HG02884 (cell line): ENCODE data around the gene CHRNB4.

ENCODE experiments used
- ATAC-seq: cut with Tn5 transposase; IDR thresholded peaks from one replicate; pipeline ENCODE4 v1.9.1; 2021; ENCODE audit warnings: mild to moderate bottlenecking, moderate library complexity; ENCODE audit not compliant: unreplicated experiment

The CHRNB4 gene

DNA sequence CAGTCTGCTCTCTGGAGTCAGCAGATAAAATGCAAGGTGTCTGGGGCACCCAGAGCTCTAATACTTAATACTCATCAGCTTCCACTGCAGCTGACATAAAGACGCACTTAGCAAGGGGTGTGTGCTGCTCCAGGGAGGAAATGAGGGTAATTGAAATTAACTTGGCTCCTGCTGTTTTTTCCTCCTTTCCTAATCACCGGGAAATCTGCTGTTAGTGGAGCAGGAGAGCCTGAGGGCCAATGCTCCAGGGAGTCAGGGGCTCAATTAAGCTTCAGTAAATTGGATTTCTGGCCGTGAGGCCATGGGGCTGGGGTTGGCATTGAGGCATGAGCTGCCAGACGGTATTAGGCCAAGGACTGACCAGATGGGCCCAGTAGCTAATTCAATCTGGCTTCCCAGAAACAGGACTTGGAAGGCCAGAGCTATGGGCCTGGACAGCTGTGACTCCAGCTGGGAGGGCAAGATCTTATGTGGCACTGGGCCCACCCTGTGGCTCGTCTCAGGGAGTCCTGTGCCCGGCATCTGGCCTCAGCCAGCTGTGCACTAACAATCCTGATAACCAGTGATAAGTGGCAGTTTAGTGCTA is 30.7 kb upstream of the CHRNB4 start:
- no peak for ATAC-seq

- no peak for ATAC-seq
Measured at GRCh38 chr15:78668987-78669386, 28.0 kb upstream of the CHRNB4 start.

- no peak for ATAC-seq
Measured at GRCh38 chr15:78667578-78668236, 26.7 kb upstream of the CHRNB4 start.

DNA sequence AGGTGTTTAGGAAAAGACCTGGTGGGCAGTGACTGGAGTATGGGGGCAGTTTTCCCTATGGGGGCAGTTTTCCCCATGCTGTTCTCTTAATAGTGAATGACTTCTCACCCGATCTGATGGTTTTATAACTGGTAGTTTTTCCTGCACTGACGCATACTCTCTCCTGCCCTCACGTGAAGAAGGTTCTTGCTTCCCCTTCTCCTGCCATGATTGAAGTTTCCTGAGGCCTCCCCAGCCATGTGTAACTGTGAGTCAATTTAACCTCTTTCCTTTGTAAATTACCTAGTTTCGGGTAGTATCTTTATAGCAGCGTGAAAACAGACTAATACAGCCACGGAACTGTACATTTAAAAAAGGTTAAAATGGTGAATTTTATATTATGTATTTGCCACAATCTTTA is 25.0 kb upstream of the CHRNB4 start:
- ATAC-seq = no peak

- ATAC-seq = no peak
Measured at GRCh38 chr15:78663703-78664102, 22.7 kb upstream of the CHRNB4 start.

DNA sequence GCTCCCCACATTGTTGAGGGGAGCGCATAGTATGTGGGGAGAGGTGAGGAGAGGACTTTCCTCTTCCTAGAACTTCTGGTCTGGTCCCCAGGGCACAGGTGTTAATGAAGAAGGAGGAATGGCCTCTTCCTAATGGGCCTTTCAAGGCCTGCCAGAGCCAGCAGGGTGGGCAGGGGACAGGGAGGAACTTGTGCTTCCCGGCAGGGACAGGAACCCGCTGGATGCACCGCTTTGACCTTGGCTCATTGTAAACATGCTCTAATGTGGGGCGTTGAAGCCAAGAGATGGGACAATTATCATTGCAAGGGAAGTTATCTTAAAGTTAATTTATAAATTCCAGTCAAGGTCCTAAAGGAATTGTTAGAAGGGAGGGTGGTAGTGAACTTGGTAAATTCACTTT is 21.0 kb upstream of the CHRNB4 start:
- no peak for ATAC-seq

DNA sequence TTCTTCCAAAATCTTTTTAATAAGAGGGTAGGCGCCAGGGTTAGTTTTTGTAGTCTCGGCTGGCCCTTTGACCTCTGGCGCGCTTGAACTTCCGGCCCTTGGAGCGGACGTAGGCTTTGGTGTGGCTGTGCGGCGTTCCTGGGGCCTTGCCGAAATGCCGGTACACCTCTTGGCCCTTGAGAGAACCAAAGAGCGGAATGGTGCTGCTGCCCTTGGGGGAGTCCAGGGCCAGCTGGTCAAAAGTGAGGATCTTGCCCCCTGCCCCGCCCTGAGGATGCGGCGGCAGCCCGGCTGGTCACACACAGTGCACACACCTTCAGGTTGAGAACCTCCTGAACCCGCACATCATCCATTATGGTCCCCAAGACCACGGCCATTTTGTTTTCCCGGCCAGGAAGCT is 20.0 kb upstream of the CHRNB4 start:
- no peak for ATAC-seq

DNA sequence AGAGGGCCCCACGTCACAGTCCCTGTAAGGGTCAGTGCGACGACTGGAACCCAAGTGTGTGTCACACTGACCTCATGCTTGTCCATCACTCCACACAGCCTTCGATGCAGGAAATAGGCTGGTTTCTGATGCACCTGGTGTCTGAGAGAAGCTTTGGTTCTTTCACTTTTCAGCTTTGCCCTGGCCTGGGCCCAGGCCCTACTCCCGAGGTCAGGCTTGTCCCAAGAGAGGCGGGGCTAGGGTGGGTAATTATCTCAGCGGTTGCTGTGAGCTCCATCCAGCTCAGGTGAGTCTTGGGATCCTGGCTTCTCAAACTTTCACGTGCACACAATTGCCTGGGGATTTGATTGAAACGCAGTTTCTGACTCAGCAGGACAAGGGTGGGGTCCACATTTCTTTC is 19.6 kb upstream of the CHRNB4 start:
- ATAC-seq = no peak

- no peak for ATAC-seq
Measured at GRCh38 chr15:78658823-78659222, 17.8 kb upstream of the CHRNB4 start.

DNA sequence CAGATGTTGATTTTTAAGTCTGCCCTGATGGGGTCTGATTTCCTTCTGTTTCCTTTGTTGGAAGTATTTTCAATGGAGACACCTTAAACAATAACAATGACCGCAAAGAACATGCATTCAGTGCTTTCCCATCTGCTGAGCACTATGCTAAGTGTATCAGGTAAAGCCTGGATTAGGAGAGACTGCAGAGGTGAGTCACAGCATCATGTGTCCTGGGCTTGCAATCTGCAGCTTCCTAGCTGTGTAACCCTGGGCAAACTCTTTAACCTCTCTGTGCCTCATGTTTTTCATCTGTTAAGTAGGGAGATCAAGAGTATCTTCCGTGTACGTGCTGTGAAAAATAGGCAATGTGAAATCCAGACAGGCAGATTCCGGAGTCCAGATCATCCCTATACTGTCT is 13.3 kb upstream of the CHRNB4 start:
- ATAC-seq = no peak

GRCh38 chr15:78651930-78652615 is 11.1 kb upstream of the CHRNB4 start:
- no peak for ATAC-seq

- ATAC-seq = no peak
Measured at GRCh38 chr15:78651007-78651406, 10.0 kb upstream of the CHRNB4 start.

GRCh38 chr15:78650022-78650421 is 9.0 kb upstream of the CHRNB4 start:
- no peak for ATAC-seq

DNA sequence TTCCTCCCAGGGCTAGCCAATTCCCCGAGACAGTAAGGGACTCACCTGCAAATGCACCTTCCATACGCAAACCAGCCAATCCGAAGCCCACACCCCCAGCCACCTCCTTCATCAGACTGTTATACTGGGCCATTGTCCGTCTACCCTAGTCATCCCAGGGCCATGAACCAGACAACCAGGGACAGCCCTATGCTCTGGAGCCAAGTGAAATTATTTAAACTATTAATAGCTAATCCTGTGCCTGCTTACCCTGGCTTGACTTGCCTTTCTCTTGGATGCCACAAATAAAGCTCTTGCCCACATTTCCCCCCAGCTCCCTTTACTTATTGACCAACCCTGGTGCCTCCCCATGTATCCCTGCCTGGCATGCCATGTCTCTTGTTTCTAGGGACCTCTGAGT is 4.0 kb upstream of the CHRNB4 start:
- ATAC-seq = no peak

GRCh38 chr15:78642331-78642730 is 1.3 kb upstream of the CHRNB4 start:
- no peak for ATAC-seq

DNA sequence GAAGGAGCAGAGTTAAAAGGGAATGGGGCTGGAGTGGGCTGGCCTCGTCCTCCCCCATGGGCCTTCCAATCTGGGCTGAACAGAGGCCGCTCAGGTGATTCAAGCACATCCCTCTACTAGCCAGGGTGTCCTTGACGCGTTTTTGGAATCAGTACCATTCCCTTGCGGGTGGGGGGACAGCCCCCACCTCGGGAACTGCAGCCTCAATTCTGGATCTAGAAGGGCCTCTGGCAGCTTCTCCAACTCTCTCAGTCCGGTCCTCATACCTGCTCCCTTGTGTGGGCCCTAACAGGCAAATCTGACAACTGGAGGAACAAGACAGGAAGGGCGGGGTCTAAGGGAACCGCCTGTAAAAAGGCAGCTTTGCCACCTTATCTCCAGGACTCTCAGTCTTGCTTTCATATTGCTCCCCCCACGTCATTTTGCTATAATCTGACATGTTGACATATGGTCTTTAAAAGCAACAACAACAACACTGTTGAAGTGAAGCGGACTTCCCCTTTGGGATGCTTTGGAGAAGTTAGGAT is 802 bp upstream of the CHRNB4 start:
- no peak for ATAC-seq

DNA sequence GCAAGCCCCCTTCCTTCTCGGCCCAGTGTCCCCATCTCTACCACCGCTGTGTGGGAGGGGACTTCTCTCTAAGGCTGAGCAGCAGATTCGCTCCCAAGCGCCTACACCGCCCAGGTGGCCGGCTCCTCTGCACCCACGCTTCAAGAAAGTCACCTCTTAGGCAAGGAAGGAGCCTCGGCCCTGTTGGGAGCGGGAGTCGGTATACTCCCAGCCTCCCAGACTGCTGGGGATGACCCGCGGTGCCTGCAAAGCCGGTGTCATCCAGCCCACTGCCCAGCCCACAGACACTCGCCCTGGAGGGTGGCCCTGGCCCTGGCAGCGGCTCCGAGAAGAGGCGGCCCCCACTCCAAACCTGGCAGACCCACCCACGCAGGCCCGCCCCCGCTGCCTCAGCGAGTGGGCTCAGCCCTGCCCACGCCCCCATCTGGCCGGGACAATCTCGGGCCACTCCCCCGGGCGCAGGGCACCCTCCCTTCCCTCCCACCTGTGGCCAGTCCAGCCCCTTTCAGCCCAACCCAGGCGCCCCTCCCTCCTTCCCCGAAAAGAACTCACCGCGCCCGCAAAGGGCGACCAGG is 396 bp downstream of the CHRNB4 start:
- no peak for ATAC-seq

- no peak for ATAC-seq
Measured at GRCh38 chr15:78638658-78639314, 2.2 kb downstream of the CHRNB4 start.

DNA sequence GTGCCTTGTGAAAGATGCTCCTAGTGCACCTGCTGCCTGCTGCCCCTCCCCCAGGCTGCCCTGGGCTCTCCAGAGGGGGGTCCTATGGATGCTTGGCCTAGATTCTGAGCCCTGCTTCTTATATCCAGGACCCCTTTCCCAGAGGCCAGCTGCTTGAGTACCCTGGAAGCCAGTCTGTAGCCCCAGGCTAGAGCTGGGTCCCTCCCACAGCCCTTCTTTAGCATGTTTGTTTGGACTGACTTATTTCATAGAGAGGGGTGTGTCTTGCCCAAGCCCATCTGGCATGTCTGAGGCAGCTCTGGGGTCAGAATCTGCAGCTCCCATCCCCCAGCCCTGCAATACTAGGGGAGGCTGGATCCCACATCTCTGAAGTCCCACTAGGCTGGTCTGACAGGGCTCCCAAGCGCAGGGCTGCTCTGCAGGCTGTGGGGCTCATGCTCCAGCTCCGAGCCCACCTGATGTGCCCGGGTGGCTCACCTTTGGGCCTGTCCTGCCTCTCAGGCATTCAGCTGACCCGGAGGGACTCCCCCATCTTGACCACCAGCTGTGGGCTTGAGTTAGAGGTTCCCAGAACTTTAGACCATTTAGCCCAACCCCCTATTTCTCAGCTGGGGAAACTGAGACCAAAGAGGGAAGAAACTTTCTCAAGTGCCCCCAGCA is 3.1 kb downstream of the CHRNB4 start:
- ATAC-seq = no peak

- no peak for ATAC-seq
Measured at GRCh38 chr15:78636378-78636859, 4.6 kb downstream of the CHRNB4 start.

DNA sequence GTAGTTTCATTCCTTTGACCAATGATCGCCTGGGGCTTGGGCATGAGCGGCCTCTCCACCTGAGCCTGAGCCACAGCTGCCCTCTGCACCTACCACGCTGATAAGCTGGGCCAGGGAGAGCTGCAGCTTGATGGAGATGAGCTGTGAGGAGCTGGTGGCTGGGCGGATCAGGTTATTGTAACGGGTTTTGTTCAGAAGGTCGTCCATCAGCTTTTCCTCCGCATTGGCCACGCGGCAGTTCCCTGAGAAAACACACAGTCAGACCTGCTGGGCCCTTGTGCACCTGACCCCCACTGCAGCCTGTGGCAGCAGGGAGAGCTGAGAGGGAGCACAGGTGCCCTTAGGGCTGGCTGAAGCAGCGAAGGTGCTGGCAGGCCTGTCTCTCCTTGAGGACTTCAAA is 5.7 kb downstream of the CHRNB4 start:
- ATAC-seq = no peak
